ENCODE results near the gene TNNC2.

Gene TNNC2

DNA sequence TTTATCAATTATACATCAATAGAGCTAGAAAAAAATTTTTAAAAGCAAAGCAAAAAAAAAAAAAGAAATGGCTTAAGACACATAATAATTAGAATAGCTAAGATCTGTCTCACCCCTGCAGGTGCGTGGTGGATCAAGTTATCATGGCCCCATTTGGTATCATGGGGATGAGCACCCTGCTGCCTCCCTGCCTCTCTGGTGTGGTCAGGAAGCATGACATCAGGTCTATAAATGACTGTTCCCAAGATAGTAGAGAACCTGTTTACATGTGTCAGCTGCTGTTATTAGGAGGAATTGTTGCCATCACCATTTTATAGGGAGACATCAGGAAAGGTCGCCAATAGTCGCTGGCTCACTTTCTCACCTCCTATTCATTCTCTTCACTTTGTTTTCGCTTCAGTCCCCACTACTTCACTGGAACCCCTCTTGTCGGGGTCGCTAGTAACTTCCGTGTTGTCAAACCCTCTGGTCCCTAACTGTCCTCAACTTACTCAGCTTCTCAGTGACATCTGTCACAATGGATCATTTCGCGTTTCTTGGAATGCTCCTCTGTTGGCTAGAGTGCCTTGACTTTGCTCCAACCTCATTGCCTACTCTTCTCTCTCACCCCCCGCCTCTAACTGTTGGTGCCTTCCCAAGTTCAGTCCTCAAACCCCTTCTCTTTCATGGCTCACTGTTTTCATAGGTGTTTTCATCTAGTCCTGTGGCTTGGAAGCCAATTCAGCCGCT lies 30.6 kb downstream of the TNNC2 start:
- ATAC-seq (replicated peaks): no peak
- no peak overlapping the region for H3K4me3 Mint-ChIP-seq
- DNase-seq: no peak
- H3K9me3 Mint-ChIP-seq: no peaks in the 10 kb centered on the region
- peaks cover 14 to 46% of the 10 kb centered on the region in 2 donors for H3K36me3 Mint-ChIP-seq
- no peaks in the 10 kb centered on the region for H3K27me3 Mint-ChIP-seq
- H3K27ac Mint-ChIP-seq: no peak overlapping the region
- H3K4me1 Mint-ChIP-seq: peaks cover 18 to 24% of the 10 kb centered on the region in 2 donors

DNA sequence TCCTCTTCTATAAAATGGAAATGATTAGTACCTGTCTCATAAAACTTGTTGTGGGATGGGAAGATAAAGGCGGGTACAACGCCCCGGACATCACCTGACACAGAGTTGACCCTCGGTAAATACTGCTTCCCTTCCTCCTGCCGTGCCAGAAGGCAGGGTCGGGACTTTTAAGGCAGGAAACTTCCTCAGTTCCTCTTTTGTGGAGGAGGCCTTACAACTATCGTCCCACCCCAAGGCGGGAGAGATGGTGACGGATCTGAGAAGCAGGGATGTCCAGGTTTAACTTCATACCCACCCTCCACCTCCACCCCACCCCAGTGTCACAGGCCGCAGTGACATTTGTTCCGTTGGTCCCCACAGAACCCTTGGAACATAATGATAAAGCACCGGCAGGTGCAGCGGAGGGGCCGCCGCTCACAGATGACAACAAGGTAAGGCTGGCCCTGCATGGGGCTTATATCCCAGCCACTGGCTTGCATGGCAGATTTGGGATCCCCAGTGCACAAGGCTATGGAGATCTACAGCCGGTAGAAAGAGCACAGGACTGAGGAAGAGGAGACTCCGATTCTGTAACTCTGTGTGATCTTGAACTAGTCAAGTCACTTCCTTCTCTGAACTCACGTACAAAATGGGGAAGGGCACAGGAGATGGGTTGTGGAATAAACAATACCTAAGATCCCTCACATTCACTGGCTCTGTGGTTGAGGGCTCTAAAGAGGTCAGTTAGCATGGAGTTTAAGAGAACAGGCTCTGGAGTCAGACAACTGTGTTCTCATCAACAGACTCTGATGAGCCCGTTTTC lies 34.6 kb downstream of the TNNC2 start:
- no peak for DNase-seq

GRCh38 chr20:45788351-45788750 lies 38.8 kb downstream of the TNNC2 start:
- no peaks in the 10 kb centered on the region for H3K9me3 Mint-ChIP-seq
- ATAC-seq (replicated peaks) (no peak), DNase-seq (no peak)
- no peaks in the 10 kb centered on the region for H3K27me3 Mint-ChIP-seq
- no peak overlapping the region for H3K27ac Mint-ChIP-seq
- peaks cover 9 to 13% of the 10 kb centered on the region in 2 donors for H3K4me1 Mint-ChIP-seq
- H3K4me3 Mint-ChIP-seq: no peak overlapping the region
- H3K36me3 Mint-ChIP-seq: peaks cover 4 to 8% of the 10 kb centered on the region in 2 donors

More for the DNA sequence above, 34.6 kb downstream of the TNNC2 start:
- peaks cover 13 to 37% of the 10 kb centered on the region in 2 donors for H3K36me3 Mint-ChIP-seq
- H3K27me3 Mint-ChIP-seq: no peaks in the 10 kb centered on the region
- H3K27ac Mint-ChIP-seq: peak overlapping the region; percentile 96
- H3K9me3 Mint-ChIP-seq: no peaks in the 10 kb centered on the region
- H3K4me1 Mint-ChIP-seq: peaks cover 12 to 13% of the 10 kb centered on the region in 2 donors
- H3K4me3 Mint-ChIP-seq: peak overlapping the region; percentile 88 to 97
- peak; percentile 40 to 42 for ATAC-seq (replicated peaks)

DNA sequence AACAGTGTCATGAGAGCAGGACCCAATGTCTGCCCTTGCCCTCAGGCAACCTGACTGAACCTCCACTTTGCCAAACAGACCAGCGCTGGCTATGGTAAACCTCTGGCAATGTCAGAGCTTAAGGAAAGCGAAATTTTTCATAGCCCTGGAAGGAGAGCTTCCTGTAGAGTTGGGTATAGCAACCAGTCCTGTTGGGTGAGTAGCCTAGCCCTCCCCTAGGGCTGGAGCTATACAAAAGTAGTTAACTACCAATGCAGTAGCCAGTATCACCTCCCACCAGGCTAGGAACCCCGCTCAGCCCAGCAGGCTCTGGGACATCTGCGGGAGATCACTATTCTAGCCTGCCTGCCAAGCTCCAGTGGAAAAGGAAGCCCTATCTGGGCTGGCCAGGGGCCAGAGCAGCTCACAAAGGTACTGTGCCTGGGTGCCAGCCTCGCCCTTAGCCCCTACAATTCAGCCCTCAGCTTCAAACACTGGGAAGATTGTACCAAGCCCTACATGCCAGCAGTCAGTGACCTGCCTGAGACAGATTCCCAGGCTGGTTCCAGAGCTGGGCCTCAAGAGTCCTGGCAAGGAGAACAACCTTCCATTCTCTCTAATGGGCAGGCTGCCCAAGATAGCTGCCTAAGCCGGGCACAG lies 43.3 kb downstream of the TNNC2 start:
- Mint-ChIP-seq H3K4me1 (peaks cover 0 to 2% of the 10 kb centered on the region in 2 donors), H3K9me3 (no peaks in the 10 kb centered on the region), H3K4me3 (no peak overlapping the region), H3K27ac (no peak overlapping the region), H3K36me3 (no peaks in the 10 kb centered on the region), H3K27me3 (peaks cover 8 to 23% of the 10 kb centered on the region in 2 donors)
- no peak for ATAC-seq (replicated peaks)
- DNase-seq: no peak

GRCh38 chr20:45782890-45783289 lies 44.2 kb downstream of the TNNC2 start:
- H3K4me1 Mint-ChIP-seq: peaks cover 0 to 2% of the 10 kb centered on the region in 2 donors
- no peaks in the 10 kb centered on the region for H3K9me3 Mint-ChIP-seq
- H3K4me3 Mint-ChIP-seq: no peak overlapping the region
- no peaks in the 10 kb centered on the region for H3K36me3 Mint-ChIP-seq
- no peak overlapping the region for H3K27ac Mint-ChIP-seq
- ATAC-seq (replicated peaks) (no peak), DNase-seq (no peak)
- H3K27me3 Mint-ChIP-seq: peaks cover 13 to 25% of the 10 kb centered on the region in 2 donors

- no peak overlapping the region for H3K4me3 Mint-ChIP-seq
- ATAC-seq (replicated peaks): no peak
- H3K27ac Mint-ChIP-seq: no peak overlapping the region
- H3K36me3 Mint-ChIP-seq: no peaks in the 10 kb centered on the region
- H3K4me1 Mint-ChIP-seq: peaks cover 0 to 2% of the 10 kb centered on the region in 2 donors
- H3K27me3 Mint-ChIP-seq: peaks cover 16 to 29% of the 10 kb centered on the region in 2 donors
- DNase-seq: no peak
- no peaks in the 10 kb centered on the region for H3K9me3 Mint-ChIP-seq
Measured at GRCh38 chr20:45781391-45781931, 45.7 kb downstream of the TNNC2 start.

DNA sequence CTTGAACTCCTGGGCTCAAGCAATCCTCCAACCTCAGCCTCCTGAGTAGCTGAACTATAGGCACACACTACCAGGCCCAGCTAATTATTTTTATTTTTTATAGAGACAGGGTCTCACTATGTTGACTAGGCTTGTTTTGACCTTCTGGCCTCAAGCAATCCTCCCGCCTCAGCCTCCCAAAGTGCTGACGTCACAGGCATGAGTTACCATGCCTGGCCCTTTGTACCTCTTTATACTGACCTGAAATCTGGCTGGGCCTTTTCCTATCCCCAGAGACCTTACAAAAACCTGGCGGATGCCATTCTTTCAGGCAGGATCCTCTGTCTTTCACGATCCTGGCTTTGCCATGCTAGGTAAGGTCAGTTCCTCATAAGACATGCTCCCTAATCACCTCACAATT lies 47.0 kb downstream of the TNNC2 start:
- Mint-ChIP-seq H3K4me3 (no peak overlapping the region), H3K36me3 (no peaks in the 10 kb centered on the region), H3K4me1 (peaks cover 0 to 2% of the 10 kb centered on the region in 2 donors), H3K27ac (no peak overlapping the region), H3K27me3 (peaks cover 20 to 39% of the 10 kb centered on the region in 2 donors), H3K9me3 (no peaks in the 10 kb centered on the region)
- ATAC-seq (replicated peaks): no peak
- no peak for DNase-seq

DNA sequence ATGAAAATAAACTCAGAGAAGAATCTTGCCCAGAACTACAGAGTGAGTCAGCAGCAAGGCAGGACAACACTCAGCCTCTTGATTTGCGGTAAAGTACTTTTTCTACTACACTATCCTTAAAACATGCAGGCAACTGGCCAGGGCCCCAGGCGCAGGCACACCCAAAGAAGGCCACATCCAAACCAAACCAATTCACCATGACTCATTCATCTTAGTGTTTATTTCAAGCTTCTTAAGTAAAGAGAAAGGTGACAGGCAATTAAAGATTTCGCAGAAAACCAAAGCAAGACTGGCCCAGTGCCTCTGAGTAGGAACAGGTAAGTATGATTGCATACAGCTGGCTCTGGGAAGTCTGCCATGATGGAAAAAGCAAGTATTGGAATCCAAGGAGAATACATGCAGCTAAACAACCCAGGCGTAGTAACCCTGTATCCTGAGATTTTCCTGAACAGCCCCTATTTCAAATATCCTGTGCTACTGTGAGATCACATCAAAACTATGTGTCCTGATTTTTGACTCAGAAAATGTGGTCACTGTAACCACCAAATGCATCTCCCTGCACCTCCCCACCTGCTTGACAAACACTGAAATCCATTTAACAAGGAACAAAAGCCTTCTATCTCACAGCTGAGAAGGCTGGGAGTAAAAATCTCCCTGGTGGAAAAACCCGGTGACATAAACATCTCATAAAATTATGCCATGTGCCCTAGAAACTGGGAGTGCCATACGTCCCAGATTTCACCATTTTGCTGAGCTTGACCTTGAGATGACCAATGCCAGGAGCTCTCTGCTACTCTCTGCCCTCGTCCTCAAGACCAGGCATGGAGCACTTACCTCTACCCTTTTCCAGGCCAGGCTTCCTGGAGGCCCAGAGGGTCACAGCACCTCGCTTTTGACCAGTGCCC lies 47.8 kb downstream of the TNNC2 start:
- no peak for DNase-seq
- no peaks in the 10 kb centered on the region for H3K36me3 Mint-ChIP-seq
- no peak overlapping the region for H3K27ac Mint-ChIP-seq
- H3K27me3 Mint-ChIP-seq: peaks cover 24 to 45% of the 10 kb centered on the region in 2 donors
- H3K9me3 Mint-ChIP-seq: no peaks in the 10 kb centered on the region
- peaks cover 0 to 2% of the 10 kb centered on the region in 2 donors for H3K4me1 Mint-ChIP-seq
- ATAC-seq (replicated peaks): no peak
- H3K4me3 Mint-ChIP-seq: no peak overlapping the region

DNA sequence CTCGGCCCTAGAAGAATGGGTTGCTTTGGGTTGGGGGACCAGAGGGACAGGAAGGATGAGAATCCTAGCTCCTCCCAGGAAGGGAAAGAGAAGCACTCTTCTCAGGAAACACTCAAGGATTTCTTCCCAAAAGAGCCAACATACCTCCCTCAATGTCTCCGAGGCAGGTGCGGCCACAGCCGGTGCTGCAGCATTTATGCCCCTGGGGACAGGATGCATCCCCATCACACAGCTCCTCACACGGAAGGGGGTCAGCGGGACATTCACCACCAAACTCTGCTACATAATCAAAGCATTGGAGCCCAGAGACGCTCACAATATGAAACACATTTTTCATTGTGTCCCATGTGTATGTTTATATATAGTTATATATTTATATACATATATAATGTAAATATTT lies 50.2 kb downstream of the TNNC2 start:
- Mint-ChIP-seq H3K9me3 (no peaks in the 10 kb centered on the region), H3K27me3 (peaks cover 26 to 42% of the 10 kb centered on the region in 2 donors), H3K4me3 (no peak overlapping the region), H3K4me1 (no peaks in the 10 kb centered on the region), H3K27ac (no peak overlapping the region), H3K36me3 (no peaks in the 10 kb centered on the region)
- ATAC-seq (replicated peaks) (no peak), DNase-seq (no peak)

- peaks cover 6 to 7% of the 10 kb centered on the region in 2 donors for H3K4me1 Mint-ChIP-seq
- ATAC-seq (replicated peaks) (no peak), DNase-seq (no peak)
- H3K27ac Mint-ChIP-seq: no peak overlapping the region
- H3K36me3 Mint-ChIP-seq: no peaks in the 10 kb centered on the region
- peaks cover 25 to 37% of the 10 kb centered on the region in 2 donors for H3K27me3 Mint-ChIP-seq
- no peak overlapping the region for H3K4me3 Mint-ChIP-seq
- H3K9me3 Mint-ChIP-seq: no peaks in the 10 kb centered on the region
Measured at GRCh38 chr20:45775411-45775810, 51.7 kb downstream of the TNNC2 start.

DNA sequence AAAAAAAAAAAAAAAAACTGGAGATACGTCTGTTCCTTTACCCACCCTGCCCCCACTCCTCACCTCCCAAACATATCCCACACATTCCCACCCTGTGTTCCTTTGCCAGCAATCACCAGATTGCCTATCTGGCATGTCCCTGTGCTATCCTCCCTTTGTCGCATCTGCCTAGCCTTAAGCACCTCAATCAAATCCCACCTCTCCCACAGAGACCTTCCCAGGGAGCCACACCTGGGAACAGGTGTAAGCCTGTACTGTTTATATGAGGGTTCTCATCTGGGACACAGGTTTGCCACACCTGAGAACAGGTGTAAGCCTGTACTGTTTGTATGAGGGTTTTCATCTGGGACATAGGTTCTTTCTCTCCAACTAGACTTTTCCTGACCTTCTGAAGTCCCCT lies 52.2 kb downstream of the TNNC2 start:
- Mint-ChIP-seq H3K9me3 (no peaks in the 10 kb centered on the region), H3K27ac (no peak overlapping the region), H3K4me3 (no peak overlapping the region), H3K36me3 (no peaks in the 10 kb centered on the region), H3K4me1 (peaks cover 6 to 7% of the 10 kb centered on the region in 2 donors), H3K27me3 (peaks cover 22 to 37% of the 10 kb centered on the region in 2 donors)
- no peak for DNase-seq
- no peak for ATAC-seq (replicated peaks)

All from stimulated activated naive B cell treated with anti-CD40 and anti-IgM and Interleukin-4, amounts not matched to agents 10 μg/mL and 1 μg/mL and 100 μg/mL, for 72 hours (primary cell).